Inferior parietal cortex (tissue), 1 donor: ENCODE measurements around the gene USP32.
A peak's percentile ranks its signal among the peaks of the same experiment; 100 is the strongest.

ENCODE experiments used
- DNase-seq: peaks from one replicate; pipeline ENCODE4 v3.0.0-alpha.2; 2016; ENCODE audit errors: extremely low spot score

Gene USP32

DNA sequence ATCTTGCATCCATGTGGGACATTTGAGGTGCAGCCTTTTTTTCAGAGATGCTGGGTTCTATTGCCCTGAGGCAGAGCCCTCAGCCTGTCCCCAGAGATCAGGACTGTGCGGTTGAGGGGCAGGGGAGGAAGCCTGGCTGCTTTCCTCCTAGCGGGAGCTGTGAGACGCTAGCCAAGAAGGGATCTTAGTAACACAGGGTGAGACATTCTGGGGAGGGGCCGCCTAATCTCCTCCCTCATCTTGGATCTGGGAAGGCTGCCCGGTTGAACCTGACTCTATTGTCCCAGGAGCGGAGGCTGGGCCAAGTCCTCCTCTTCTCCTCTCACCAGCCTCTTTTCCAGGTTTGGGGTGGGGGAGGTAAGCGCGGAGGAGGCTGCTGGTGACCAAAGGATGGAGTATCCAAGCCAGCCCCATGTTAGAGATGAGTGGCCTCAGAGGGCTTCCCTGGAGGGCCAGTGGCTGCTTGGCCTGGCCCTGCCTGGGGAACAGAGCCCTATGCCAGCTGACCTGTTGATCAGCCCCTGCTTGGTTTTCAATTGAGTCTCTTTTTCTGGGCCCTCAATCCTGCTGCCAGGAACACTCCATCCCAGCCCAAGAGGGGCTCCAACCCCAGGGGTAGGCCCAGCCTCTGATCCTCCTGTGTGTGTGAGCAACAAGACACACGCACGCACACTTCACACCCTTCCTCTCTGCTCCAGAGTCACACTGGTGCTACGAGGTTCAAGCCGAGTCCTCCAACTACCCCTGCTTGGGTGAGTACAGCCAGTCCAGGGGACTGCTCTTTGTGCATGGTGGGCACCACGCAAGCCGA, 237.1 kb downstream of the USP32 start:
- no peak for DNase-seq

DNA sequence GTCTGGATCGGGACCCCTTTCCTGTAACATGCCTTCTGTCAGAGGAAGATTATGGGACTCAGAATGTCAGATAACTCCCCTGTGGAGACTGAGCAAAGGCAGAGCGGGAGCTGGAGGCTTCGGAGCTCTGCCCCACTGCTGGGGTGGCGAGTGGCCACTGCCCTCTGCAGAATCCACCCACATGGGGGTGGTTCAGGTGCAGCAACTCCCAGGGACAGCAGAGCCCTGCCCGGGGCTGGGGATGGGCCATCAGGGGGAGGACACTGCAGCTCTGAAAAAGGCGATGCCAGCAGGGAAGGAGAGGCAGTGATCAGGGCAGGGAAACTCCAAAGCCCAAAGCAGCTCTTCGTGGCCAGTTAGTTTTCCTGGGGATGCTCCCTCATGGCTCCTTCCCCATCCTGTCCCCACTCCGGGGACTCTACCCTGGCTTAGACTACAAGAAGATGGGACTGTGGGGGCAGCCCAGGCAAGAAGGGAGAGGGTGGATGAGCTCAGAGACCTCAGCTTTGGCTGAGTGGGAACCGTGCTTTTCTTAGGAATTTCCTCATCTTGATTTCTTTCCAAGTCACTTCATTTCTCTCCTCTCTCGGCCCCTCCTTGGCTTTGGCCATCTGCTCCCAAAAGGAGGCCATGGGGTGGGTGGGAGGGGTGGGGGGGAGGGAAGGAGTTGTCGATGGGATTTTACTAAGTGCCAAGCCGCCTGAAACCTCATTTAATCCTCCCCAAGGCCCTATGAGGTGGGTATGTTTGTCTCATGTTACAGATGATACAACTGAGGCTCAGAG, 238.1 kb downstream of the USP32 start:
- no peak for DNase-seq

DNA sequence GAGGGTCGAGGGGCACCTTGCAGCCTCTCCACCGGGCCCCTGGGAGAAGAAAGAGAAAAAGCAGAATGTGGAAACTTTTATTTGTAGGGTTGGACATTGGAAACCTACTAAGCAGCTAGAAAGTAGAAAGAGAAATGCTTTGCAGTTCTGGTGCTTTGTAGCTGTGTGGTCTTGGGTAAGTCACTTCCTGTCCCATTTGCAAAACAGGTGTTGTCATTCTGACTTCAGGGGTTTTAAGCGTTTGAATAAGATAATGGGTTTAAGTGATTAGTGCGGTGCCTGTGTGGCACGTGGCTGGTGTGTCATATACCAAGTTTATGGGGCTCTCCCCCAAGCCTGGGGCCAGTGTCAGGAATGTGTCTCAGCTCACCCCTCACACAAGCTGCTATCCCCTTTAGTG, 240.6 kb downstream of the USP32 start:
- no peak for DNase-seq

DNA sequence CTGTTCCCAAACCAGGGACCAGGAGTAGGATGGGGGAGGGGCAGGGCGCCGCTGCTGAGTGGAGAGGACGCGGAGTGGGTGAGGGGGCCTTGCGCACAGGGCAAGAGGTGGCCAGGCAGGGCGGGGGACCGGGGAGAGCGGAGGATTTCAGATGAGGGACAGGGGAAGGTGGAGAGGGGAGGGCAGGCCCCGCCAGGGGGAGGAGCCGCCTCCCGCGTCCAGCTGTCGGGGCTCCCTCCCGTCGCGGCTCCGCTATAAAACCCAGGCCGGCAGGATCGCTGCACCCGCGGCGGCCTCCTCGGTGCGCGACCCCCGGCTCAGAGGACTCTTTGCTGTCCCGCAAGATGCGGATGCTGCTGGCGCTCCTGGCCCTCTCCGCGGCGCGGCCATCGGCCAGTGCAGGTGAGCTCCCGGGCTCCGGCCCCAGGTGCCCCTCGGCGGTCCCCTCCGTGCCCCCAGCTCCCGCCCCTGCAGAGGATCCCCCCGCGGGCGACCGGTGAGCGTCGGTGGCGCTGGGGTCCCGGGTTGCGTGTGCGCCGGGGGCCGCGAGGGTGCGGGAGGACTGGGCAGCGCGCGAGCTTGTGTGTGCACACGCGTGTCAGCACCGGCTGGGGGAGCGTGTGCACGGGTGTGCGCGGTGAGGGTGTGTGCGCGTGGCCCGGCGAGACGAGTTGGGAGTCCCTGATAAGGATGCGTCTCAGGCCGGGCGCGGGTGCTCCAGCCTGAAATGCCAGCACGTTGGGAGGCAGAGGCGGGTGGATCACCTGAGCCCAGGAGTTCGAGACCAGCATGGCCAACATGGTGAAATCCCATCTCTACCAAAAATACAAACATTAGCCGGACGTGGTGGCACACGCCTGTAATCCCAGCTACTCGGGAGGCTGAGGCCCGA, 242.0 kb downstream of the USP32 start, which contains the start of gene CA4:
Gene CA4 (plus strand): TSS at position 283 of the 892 bp plus-strand sequence. CDS start 62 bp downstream, at position 345.
- DNase-seq, result no peak

DNA sequence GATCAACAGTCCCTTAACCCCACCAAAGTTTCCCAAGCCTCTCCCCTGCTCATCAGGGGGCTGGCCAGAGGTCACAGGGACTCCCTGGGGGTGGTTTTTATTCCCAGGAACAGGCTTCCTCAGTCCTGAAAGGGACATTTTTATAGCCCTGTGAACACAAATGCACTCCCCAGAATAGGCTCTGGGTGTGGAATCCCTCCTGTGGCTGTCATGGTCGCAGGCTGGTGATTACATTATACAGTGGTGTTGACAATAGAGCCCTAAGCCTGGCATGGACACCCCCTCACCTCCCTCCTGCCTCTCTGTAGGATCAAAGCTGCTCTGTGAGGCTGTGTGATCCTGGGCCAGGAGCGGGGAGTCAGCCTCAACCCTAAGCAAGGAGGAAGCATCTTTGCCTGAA, 243.6 kb downstream of the USP32 start:
- DNase-seq, result no peak

DNA sequence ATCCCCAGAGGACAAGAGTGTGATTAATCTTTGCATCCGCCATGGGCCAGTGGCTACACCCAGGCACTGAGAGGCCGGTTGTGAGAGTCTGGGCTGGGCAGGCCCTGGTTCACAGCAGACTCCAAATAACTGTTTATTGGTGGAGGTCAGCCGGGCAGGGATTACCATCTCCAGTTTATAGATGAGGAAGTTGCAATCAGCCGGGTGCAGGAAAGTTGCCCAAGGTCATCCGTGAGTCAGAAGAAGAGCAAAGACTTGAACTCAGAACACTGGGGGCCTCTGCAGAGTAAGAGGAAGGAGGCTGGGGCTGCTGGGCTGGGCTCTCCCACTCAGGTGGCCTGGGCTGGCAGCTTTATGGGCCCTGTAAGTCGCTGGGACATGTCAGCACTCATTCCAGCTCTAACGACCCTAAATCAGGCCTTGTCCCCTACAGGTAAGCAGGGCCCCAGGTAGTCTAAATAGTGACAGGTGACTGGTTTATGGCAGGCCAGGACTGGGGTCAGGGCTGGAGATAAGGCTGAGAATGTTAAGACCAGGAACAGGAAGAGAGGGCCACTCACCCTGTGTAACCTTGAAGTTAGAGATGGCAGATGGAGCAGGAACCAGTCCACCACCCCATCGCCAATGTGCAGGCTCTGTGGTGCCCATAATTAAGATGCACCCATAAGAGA, 244.2 kb downstream of the USP32 start:
- DNase-seq, result no peak

DNA sequence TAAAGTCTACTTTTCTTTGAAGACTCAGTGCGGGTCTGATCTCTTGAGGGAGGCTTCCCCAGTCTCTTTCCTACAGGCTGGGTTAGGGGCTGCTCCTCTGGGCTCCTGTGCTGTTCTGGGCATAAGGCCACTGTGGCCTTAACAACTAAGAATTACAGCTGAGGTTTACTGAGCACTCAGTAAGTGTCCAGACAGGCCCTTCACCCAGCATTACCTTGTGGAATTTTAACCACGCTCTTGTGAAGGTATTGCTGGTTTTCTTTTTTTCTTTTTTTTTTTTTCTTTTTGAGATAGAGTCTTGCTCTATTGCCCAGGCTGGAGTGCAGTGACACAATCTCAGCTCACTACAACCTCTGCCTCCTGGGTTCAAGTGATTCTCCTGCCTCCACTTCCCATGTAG, 245.7 kb downstream of the USP32 start:
- DNase-seq, result no peak

DNA sequence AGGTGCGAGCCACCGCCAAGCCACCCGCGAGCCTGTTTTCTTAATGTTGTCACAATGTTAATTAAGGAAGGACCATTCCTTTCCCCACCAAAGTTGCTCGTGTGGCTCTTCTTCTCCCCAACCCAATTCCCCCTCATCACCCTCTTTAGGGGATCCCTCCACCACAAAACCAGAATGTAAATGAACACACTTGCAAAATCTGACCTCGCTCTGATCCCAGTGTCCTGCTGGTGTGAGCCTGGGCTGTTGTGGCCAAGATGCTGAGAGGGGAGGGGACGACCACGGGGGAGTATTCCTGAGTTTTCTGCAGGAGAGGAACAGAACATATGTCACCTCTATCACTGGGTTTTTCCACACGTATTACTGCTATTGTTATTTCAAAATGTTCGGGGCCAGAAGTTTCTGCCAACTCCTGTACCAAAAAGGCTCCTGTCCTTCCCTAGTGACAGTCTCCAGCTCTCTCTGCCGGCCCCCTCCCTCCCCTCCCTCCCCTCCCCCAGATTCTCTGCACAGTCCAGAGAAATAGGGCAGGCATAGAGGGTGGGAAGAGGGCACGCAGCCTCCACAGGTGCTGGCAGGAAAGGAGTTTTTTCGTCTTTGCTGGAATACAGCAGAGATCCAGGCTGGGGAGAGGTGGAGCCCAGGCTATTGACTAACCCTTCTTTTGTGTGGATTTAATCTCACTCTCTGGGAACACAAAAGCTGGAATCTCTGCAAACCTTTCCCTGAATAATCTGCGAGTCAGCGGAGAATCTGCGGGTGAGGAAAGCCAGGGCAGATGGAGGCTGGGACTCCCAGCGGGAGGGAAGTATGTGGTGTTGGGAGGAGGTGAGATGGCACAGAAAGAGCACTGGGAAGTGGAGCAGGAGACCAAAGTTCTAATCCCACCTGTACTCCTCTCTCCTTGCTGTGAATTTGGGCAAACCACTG, 246.7 kb downstream of the USP32 start:
- DNase-seq, result no peak

DNA sequence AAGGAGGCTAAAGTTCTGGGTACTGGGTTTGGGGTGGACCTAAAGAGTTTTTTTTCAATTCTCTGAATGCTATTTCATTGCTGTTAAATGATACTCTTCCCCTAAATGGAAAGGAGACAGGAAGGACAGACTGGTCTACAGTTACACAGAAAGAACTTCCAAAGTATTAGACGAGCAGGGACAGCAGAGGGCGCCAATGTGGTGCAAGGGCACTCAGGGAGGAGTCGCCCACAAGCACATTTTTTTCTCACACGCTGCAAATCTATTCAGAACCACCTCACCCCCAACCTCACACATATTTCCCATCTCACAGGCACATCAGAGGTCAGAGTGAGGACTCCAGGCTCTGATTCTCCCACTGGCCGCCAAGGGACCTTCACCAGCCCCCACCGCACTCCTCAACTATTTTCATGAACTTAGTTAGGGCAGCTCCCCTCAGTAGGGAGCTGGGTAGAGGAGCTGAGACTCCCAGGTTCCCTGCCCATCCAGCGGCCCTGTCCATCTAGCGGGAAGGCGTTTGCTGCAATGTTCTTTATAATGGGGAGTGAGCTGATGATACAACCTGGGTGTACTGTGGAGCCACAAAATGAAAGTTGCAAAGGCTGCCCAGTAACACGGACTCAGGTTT, 248.9 kb downstream of the USP32 start:
- DNase-seq, result peak; percentile 85

DNA sequence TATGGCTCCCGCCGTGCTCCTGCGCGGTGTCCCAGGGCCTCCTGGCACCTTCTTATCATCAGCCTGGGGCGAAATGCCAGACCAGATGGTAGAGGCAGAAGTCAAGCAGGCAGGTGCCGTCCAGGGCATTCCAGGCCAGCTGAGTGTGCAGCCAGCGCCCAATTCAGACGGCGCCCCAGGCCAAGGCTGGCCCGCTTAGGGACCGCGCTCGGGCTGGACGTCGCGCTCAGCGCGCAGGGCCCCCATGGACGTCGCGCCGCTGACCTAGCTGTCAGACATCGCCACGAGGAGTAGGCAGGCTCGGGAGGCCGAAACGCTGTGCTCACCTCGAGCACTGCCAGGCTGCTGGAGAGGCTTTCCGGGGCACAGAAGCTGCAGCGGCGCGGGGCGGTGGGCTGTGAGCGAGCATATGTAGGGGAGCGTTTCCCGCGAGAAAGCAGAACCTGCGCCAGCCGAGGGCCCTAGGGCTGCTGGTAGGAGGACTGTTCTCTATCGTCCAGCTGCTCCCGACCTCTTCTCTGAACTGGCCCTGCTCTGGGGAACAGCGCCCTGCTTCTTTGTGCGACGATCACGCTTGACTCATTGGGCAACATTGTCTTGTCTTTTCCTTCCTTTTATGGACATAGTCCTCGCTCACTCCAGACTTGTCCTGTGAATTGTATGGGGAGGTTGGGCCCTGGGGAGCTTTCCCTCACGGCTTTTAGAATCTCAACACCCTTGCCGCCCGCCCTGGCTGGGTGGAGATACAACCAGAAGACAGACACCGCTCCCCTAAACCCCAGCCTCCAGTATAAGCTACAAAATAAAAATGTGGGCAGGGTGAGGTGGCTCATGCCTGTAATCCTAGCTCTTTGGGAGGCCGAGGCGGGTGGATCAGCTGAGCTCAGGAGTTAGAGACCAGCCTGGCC, 250.6 kb downstream of the USP32 start:
- DNase-seq, result no peak

DNA sequence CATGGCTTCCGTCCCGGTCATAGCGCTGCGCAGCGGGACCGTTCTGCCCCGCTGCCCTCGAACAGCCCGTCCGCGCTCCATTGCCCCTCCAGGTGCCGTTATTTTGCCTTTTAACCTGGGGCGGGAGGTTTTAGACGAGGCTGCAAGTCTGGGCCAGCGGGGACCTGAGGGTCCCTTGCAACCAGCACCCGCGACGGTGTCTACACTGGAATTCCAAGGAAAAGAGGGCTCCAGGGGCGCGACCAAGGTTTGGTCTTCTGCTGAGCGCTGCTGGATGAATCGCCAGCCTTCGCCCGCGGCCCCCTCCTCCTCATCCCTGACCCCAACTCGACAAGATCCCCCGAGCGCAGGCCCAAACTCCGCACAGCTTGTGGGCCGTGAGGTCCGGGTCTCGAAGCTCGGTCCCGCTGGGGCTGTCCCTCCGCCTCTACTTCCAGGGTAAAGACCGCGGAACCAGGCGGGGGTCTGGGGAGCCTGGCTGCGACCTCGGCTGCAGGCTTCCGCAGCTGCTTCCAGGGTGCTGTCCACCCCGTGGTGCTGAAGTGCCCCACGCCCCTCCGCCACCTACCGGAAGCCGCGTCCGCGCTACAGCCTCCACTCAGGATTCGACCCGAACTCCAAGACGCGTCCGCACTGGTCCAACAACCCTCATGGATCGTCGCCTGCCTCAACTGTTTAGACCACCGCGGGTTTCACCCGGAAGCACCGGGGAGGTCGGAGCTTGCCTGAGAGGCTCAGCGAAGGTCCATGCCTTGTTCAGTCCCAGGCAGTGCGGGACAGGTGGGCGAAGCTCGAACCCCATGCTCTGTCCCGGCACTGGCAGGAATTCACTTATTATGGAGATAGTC, 252.3 kb downstream of the USP32 start:
- DNase-seq, result no peak

DNA sequence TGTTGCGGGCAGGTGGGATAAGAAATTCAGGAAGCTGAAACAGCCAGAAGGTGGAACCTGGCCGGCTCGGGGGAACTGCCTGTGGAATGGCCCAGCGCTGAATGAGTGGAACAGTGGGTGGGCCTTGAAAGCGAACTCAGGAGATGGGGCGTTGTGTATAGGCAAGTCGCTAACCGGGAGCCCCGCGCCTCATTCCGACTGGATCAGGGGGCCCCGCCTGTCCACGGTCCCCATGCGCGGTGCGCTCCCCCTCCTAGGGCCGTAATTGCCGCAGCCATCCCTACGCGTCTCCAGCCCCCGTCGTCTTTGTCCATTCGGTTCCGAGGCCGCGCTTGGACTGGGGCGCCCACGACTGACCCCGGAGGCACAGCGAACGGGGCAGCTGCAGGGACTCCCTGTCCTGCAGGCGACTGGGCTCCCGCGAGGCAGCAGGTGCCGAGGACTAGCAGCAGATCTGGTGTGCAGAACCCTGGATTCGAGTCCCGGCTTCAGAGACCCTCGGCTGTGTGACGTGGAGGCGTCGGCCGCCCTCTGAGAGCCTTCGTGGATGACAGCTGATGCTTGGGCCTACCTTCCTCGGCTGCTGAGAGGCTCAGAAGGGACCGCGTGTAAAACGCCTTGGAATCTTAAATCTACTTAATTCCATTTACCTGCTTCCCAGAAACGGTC, 253.0 kb downstream of the USP32 start:
- DNase-seq, result no peak

DNA sequence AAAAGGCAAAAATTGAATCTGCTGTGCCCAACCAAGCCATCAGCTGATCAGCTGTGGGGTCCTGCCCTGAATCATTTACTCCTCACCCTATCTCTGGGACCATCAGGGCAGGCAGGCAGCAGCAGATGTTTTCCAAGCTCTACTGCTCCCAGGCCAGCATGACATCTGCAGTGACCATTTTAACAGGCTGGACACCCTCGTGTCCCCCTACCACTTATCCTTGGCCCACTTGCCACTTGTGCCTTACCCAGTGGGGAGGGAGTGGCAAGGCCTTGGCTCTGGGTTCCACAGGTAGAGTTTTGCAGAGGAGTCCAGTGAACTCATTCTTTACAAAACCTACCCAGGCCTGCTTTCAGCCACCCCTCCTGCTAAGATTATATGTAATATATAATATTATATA, 254.2 kb downstream of the USP32 start:
- DNase-seq, result no peak

DNA sequence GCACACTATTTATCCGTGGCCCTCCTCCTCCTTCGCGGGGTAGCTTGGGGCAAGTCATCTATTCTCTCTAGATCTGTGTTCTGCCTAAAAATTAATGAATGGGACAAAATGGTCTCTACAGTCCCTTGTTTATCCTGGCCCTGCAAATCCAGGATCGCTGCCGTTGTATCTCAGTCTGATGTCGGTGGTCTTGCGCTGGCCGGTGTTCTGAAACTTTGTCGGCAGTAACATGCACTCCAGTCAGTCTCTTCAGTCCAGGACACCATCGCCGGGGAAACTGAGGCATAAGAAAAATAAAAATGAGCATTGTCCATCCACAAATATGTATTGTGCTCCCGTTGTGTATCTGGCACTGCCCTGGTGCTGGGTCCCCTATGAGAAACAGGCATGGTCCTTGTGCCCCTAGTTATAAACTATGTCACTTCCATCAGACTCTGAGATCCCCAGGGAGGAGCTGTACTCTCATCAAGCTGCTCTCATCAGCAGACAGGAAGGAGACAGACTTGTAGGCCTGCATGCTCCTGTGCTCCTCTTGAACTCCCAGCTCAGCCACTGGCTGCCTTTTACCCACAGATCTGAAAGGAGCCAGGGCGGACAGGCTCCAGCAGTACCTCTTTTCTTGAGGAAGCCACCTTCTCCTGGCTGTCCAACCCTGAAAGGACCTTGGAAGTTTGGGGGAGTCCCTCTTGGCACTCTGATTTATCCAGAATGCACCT, 255.8 kb downstream of the USP32 start:
- DNase-seq, result no peak

DNA sequence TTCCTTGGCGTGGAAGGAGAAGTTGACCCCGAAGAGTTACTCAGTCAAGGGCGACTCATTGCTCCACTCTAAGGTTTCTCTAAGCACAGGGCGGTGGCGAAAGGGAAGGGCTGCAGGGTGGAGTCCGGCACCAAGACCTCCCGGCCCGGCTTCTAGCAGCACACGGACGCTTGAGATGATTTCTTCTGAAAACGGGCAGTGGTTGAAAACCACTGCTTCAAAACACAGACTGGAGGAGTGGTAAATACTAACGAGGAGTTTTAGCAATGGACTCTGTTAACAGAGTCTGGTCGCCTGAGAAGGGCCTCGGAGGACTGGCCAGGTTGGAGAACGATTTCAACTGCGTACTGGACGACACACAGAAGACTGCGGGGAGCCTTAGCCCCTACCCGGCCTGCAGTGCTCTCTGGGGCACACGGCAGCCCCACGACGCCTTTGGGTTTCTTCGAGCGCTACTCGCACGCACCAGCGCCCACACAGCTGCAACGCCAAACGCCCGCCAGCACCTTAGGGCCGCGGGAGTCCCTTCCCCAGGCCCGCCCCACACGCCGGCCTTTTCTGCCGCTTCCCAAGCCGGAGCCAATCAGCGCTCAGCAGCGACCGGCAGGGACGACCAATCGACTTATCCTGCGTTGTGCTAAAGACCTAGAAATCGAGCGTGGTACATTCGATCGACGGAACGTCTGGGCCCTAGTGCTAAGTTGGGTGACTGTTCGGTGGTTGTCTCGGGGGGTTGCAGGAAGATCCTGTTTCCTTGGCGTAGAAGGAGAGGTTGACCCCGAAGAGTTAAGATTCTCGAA, 256.6 kb downstream of the USP32 start:
- peak; percentile 90 for DNase-seq
